ENCODE data around the gene SLC15A1.

Gene SLC15A1

DNA sequence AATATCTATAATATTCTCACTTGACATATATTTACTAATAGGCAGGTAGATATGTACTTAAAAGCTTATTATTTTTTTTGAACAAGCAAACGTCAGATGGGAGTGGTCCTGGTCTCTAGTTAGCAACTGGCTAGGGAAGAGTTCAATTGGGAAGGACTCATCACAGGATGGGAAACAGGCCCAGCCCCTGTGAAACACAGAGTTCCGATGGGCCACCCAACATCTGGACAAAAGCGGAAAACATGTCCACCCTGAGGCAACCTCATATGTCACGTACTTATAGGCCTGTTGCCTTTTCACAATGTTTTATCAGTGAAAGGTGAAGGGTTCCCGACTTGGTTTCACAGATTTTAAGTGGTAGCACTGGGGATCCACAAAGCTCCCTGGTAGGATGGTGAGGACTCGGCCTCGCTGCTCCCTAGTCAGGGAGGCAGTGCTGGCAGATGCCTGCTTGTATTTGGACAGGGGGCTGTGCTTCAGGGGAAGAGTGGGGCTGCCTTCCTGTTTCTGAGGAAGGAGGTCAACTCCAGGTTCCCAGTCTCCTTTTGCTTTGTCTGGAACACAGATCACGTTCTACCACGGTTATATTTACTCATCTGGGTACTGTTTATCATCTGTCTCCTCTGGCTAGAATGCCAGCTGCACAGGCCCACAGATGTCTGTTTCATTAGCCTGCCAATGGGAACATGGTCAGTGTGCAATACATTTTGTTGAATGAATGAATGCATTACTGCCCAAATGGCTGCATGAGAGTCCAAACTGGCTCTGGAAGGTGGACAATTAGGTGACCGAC lies 49.4 kb upstream of the SLC15A1 start:
- Histone ChIP-seq H3K36me3 (ENCODE audit: control insufficient read depth in 2 of 2, insufficient read depth in 1 of 2, low read length in 2 of 2) (no peaks in the 10 kb centered on the region), H3K4me1 (ENCODE audit: control insufficient read depth, insufficient read depth, low read length) (no peaks in the 10 kb centered on the region), H3K27ac (ENCODE audit: extremely low read depth, low read depth, low read length) (no peak overlapping the region), H3K9me3 (ENCODE audit: control insufficient read depth, insufficient read depth, low read depth, low read length) (no peaks in the 10 kb centered on the region), H3K4me3 (ENCODE audit: low read depth, low read length) (no peak overlapping the region)
- ChIA-PET CTCF (interaction anchor here (0.9 kb wide), 1 partner anchor 42 kb away, joined by 3 read pairs; no protein-coding TSS in a partner anchor), POLR2A (no interaction called here)
- TF ChIP-seq, protein P1, sequence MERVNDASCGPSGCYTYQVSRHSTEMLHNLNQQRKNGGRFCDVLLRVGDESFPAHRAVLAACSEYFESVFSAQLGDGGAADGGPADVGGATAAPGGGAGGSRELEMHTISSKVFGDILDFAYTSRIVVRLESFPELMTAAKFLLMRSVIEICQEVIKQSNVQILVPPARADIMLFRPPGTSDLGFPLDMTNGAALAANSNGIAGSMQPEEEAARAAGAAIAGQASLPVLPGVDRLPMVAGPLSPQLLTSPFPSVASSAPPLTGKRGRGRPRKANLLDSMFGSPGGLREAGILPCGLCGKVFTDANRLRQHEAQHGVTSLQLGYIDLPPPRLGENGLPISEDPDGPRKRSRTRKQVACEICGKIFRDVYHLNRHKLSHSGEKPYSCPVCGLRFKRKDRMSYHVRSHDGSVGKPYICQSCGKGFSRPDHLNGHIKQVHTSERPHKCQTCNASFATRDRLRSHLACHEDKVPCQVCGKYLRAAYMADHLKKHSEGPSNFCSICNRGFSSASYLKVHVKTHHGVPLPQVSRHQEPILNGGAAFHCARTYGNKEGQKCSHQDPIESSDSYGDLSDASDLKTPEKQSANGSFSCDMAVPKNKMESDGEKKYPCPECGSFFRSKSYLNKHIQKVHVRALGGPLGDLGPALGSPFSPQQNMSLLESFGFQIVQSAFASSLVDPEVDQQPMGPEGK (tag by site-specific recombination; IDR thresholded peaks at IDR 0.05) = no peak
- TF ChIP-seq ZNF658 (tag by site-specific recombination; IDR thresholded peaks at IDR 0.05) = no peak
- no peak for TF ChIP-seq ZNF248 (tag by site-specific recombination; IDR thresholded peaks at IDR 0.05)
- TF ChIP-seq ZEB2 (tag by site-specific recombination; IDR thresholded peaks at IDR 0.05) = no peak
- TF ChIP-seq ZNF239 (tag by site-specific recombination; IDR thresholded peaks at IDR 0.05) = no peak
- TF ChIP-seq ZNF133 (tag by site-specific recombination; IDR thresholded peaks at IDR 0.05) = no peak
- no peak for TF ChIP-seq ZNF624 (tag by site-specific recombination; IDR thresholded peaks at IDR 0.05)
- TF ChIP-seq ZNF521 (tag by site-specific recombination; IDR thresholded peaks at IDR 0.05) = no peak

DNA sequence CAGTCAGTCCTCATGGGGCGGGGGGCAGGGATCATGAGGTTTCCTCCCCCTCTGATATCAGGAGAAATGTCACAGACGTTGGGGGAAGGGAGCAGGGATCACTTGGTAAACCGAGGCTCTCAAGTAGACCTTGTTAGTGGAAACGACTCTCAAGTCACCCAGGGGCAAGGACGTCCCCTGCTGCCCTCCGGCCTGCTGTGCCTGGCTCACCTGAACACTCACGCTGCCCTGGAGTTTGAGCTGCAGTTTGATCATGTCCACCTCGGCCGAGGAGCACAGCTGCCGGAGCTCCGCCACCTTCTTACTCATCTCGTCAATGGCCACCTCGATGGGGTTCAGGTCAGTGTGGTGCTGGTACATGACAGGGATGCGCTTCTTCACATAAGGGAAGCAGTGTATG lies 47.6 kb upstream of the SLC15A1 start:
- Histone ChIP-seq H3K4me3 (ENCODE audit: low read depth, low read length) (no peak overlapping the region), H3K36me3 (ENCODE audit: control insufficient read depth in 2 of 2, insufficient read depth in 1 of 2, low read length in 2 of 2) (no peaks in the 10 kb centered on the region), H3K9me3 (ENCODE audit: control insufficient read depth, insufficient read depth, low read depth, low read length) (no peaks in the 10 kb centered on the region), H3K27ac (ENCODE audit: extremely low read depth, low read depth, low read length) (no peak overlapping the region), H3K4me1 (ENCODE audit: control insufficient read depth, insufficient read depth, low read length) (no peaks in the 10 kb centered on the region)
- POLR2A ChIA-PET = no interaction called here
- CTCF ChIA-PET = no interaction called here
- no peak for TF ChIP-seq ZNF114 (tag by site-specific recombination; IDR thresholded peaks at IDR 0.05)
- TF ChIP-seq, protein P2, sequence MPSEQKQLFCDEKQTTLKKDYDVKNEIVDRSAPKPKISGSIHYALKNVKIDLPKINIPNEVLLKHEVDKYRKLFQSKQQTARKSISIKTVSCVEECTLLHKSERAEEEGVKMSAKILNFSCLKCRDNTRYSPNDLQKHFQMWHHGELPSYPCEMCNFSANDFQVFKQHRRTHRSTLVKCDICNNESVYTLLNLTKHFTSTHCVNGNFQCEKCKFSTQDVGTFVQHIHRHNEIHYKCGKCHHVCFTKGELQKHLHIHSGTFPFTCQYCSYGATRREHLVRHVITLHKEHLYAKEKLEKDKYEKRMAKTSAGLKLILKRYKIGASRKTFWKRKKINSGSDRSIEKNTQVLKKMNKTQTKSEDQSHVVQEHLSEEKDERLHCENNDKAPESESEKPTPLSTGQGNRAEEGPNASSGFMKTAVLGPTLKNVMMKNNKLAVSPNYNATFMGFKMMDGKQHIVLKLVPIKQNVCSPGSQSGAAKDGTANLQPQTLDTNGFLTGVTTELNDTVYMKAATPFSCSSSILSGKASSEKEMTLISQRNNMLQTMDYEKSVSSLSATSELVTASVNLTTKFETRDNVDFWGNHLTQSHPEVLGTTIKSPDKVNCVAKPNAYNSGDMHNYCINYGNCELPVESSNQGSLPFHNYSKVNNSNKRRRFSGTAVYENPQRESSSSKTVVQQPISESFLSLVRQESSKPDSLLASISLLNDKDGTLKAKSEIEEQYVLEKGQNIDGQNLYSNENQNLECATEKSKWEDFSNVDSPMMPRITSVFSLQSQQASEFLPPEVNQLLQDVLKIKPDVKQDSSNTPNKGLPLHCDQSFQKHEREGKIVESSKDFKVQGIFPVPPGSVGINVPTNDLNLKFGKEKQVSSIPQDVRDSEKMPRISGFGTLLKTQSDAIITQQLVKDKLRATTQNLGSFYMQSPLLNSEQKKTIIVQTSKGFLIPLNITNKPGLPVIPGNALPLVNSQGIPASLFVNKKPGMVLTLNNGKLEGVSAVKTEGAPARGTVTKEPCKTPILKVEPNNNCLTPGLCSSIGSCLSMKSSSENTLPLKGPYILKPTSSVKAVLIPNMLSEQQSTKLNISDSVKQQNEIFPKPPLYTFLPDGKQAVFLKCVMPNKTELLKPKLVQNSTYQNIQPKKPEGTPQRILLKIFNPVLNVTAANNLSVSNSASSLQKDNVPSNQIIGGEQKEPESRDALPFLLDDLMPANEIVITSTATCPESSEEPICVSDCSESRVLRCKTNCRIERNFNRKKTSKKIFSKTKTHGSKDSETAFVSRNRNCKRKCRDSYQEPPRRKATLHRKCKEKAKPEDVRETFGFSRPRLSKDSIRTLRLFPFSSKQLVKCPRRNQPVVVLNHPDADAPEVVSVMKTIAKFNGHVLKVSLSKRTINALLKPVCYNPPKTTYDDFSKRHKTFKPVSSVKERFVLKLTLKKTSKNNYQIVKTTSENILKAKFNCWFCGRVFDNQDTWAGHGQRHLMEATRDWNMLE (tag by site-specific recombination; conservative IDR thresholded peaks at IDR 0.05; ENCODE audit: low read depth) = no peak
- TF ChIP-seq ZNF146 (tag by site-specific recombination; IDR thresholded peaks at IDR 0.05) = no peak
- no peak for TF ChIP-seq KLF1 (tag by site-specific recombination; IDR thresholded peaks at IDR 0.05)
- TF ChIP-seq ZNF555 (tag by site-specific recombination; conservative IDR thresholded peaks at IDR 0.05) = no peak
- no peak for TF ChIP-seq SCRT1 (tag by site-specific recombination; IDR thresholded peaks at IDR 0.05; ENCODE audit: borderline replicate concordance)
- TF ChIP-seq TCF7L2 (IDR thresholded peaks at IDR 0.05; ENCODE audit: borderline replicate concordance, low read depth, low read length) = no peak
- TF ChIP-seq ZNF37A (tag by site-specific recombination; IDR thresholded peaks at IDR 0.05) = no peak
- TF ChIP-seq, protein P3, sequence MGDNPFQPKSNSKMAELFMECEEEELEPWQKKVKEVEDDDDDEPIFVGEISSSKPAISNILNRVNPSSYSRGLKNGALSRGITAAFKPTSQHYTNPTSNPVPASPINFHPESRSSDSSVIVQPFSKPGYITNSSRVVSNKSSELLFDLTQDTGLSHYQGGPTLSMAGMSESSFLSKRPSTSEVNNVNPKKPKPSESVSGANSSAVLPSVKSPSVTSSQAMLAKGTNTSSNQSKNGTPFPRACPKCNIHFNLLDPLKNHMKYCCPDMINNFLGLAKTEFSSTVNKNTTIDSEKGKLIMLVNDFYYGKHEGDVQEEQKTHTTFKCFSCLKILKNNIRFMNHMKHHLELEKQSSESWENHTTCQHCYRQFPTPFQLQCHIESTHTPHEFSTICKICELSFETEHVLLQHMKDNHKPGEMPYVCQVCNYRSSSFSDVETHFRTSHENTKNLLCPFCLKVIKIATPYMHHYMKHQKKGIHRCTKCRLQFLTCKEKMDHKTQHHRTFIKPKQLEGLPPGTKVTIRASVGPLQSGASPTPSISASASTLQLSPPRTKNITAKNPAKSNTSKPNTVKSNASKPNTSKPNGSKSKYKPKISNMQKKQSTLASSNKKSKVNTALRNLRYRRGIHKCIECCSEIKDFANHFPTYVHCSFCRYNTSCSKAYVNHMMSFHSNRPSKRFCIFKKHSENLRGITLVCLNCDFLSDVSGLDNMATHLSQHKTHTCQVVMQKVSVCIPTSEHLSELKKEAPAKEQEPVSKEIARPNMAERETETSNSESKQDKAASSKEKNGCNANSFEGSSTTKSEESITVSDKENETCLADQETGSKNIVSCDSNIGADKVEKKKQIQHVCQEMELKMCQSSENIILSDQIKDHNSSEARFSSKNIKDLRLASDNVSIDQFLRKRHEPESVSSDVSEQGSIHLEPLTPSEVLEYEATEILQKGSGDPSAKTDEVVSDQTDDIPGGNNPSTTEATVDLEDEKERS (tag by site-specific recombination; IDR thresholded peaks at IDR 0.05) = no peak
- no peak for TF ChIP-seq ZNF610 (tag by site-specific recombination; IDR thresholded peaks at IDR 0.05; ENCODE audit: borderline replicate concordance)
- no peak for TF ChIP-seq ZNF112 (tag by site-specific recombination; IDR thresholded peaks at IDR 0.05)
- TF ChIP-seq ZNF747 (tag by site-specific recombination; IDR thresholded peaks at IDR 0.05) = no peak
- TF ChIP-seq ELK4 (IDR thresholded peaks at IDR 0.05; ENCODE audit: borderline replicate concordance, low read depth, low read length) = no peak
- TF ChIP-seq, protein P4, sequence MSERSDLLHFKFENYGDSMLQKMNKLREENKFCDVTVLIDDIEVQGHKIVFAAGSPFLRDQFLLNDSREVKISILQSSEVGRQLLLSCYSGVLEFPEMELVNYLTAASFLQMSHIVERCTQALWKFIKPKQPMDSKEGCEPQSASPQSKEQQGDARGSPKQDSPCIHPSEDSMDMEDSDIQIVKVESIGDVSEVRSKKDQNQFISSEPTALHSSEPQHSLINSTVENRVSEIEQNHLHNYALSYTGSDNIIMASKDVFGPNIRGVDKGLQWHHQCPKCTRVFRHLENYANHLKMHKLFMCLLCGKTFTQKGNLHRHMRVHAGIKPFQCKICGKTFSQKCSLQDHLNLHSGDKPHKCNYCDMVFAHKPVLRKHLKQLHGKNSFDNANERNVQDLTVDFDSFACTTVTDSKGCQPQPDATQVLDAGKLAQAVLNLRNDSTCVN (tag by site-specific recombination; optimal IDR thresholded peaks at IDR 0.05) = no peak

All from HEK293 (cell line).